A673 (cell line): Measurements from ENCODE around the gene PRKAG2. TPM values are rescaled to one million over a fixed set of nuclear protein-coding genes. Genes with fewer than 3 reads are reported as not detected.

Experiments used
- BruUV-seq: library from RNA; stranded (reverse); fragments of 400-500 nt; replicated peaks from 2 replicates; lab custom pipeline; 2021; lab: Mats Ljungman, UMichigan
- CTCF ChIA-PET: fragments of 300-600 bp; sonication (Branson Sonifier 250); formaldehyde crosslinking; loops from one replicate; lab custom pipeline; 2022; ENCODE audit warnings: antibody characterized with exemption; lab: Charles Lee
- POLR2A ChIA-PET: fragments of 300-600 bp; sonication (Branson Sonifier 250); formaldehyde crosslinking; loops from one replicate; lab custom pipeline; 2022; ENCODE audit warnings: antibody characterized with exemption; ENCODE audit not compliant: low non-redundant PET; lab: Charles Lee
- DNase-seq: peaks from one replicate; pipeline ENCODE4 v3.0.0-alpha.2; 2015; ENCODE audit warnings: low spot score
- H3K27ac ChIP-seq: fragments of 200-600 bp; sonication (generic); 2 replicates; pipeline ENCODE4 v1.5.1; 2016; ENCODE audit warnings: mixed run types, low read depth, mild to moderate bottlenecking, mixed read lengths, antibody characterized with exemption, low read length; ENCODE audit not compliant: poor library complexity, severe bottlenecking
- H3K27me3 ChIP-seq: fragments of 200-600 bp; sonication (generic); replicated peaks from 2 replicates; pipeline ENCODE4 v1.6.1; 2017; ENCODE audit warnings: mixed run types, low read depth, mild to moderate bottlenecking, mixed read lengths, antibody characterized with exemption, low read length; ENCODE audit not compliant: insufficient read depth, poor library complexity
- H3K36me3 ChIP-seq: fragments of 200-600 bp; sonication (generic); 2 replicates; pipeline ENCODE4 v1.6.1; 2016; ENCODE audit warnings: mixed run types, mild to moderate bottlenecking, mixed read lengths, antibody characterized with exemption, low read length; ENCODE audit not compliant: insufficient read depth, poor library complexity, severe bottlenecking
- H3K4me1 ChIP-seq: fragments of 200-600 bp; sonication (generic); 2 replicates; pipeline ENCODE4 v1.6.1; 2017; ENCODE audit warnings: mixed run types, mild to moderate bottlenecking, mixed read lengths, antibody characterized with exemption, low read length; ENCODE audit not compliant: insufficient read depth, poor library complexity, severe bottlenecking
- H3K4me3 ChIP-seq: fragments of 200-600 bp; sonication (generic); 2 replicates; pipeline ENCODE4 v1.5.1; 2016; ENCODE audit warnings: low read depth, mixed run types, mild to moderate bottlenecking, mixed read lengths, low read length; ENCODE audit not compliant: poor library complexity, severe bottlenecking
- H3K9me3 ChIP-seq: fragments of 200-600 bp; sonication (generic); 2 replicates; pipeline ENCODE4 v1.6.1; 2016; ENCODE audit warnings: mixed run types, low read depth, mild to moderate bottlenecking, mixed read lengths, antibody characterized with exemption, low read length; ENCODE audit not compliant: poor library complexity, severe bottlenecking
- CTCF ChIP-seq: fragments of 300-800, 200-600 bp; sonication (generic); conservative IDR thresholded peaks from 2 replicates; pipeline ENCODE4 v1.5.1; 2017; ENCODE audit warnings: low read depth, mild to moderate bottlenecking, antibody characterized with exemption, low read length, moderate library complexity, mixed read lengths
- EZH2 ChIP-seq: fragments of 200-600 bp; sonication (generic); IDR thresholded peaks from 2 replicates; pipeline ENCODE4 v1.6.1; 2017; ENCODE audit warnings: borderline replicate concordance, low read depth, mild to moderate bottlenecking, mixed read lengths, antibody characterized with exemption, low read length; ENCODE audit not compliant: poor library complexity, severe bottlenecking
- intact Hi-C: fragments of 100-400 bp; cut with micrococcal nuclease; formaldehyde crosslinking; loops from one replicate; pipeline ENCODE4 v1.10.0; 2022; ENCODE audit not compliant: unreplicated experiment
- total RNA-seq: library from RNA; stranded (reverse); gene quantifications from 2 replicates; pipeline ENCODE4 v1.2.3, GENCODE V29; 2021

Gene PRKAG2
- total RNA-seq, 1 experiment from 2014 or later: 11.6 TPM

GRCh38 chr7:151804756-151805155, 72.2 kb downstream of the PRKAG2 start:
- TF ChIP-seq EZH2 (no peak), CTCF (no peak)
- ChIA-PET POLR2A (no interaction called here), CTCF (no interaction called here)
- intact Hi-C loops: no loop called here
- Histone ChIP-seq H3K27ac (no peak overlapping the region), H3K4me3 (no peak overlapping the region), H3K9me3 (no peaks in the 10 kb centered on the region), H3K27me3 (no peaks in the 10 kb centered on the region), H3K4me1 (peaks cover 17% of the 10 kb centered on the region), H3K36me3 (no peaks in the 10 kb centered on the region)
- DNase-seq: no peak
- no TSS peak for BruUV-seq

- Histone ChIP-seq H3K27ac (no peak overlapping the region), H3K36me3 (no peaks in the 10 kb centered on the region), H3K4me1 (peaks cover 8% of the 10 kb centered on the region), H3K27me3 (no peaks in the 10 kb centered on the region), H3K4me3 (no peak overlapping the region), H3K9me3 (no peaks in the 10 kb centered on the region)
- BruUV-seq: no TSS peak
- intact Hi-C loops: no loop called here
- no peak for DNase-seq
- CTCF ChIA-PET: no interaction called here
- TF ChIP-seq EZH2: no peak
- no peak for TF ChIP-seq CTCF
- POLR2A ChIA-PET: no interaction called here
Observed at GRCh38 chr7:151803841-151804240, 73.1 kb downstream of the PRKAG2 start.

- peaks cover 13% of the 10 kb centered on the region for H3K4me1 ChIP-seq
- TF ChIP-seq EZH2: no peak
- no peak for TF ChIP-seq CTCF
- no peak overlapping the region for H3K27ac ChIP-seq
- no peak for DNase-seq
- no TSS peak for BruUV-seq
- ChIA-PET POLR2A (no interaction called here), CTCF (no interaction called here)
- no peak overlapping the region for H3K4me3 ChIP-seq
- intact Hi-C loops: no loop called here
- no peaks in the 10 kb centered on the region for H3K27me3 ChIP-seq
- H3K9me3 ChIP-seq: no peaks in the 10 kb centered on the region
- H3K36me3 ChIP-seq: no peaks in the 10 kb centered on the region
Observed at GRCh38 chr7:151802469-151802846, 74.5 kb downstream of the PRKAG2 start.
